Mesodermal cell (in vitro differentiated cells): ENCODE data around the gene SRF.

Experiments used
- H3K27ac ChIP-seq: 2 replicates; pipeline ENCODE4 v1.7.0; 2013; ENCODE audit warnings: mild to moderate bottlenecking, low read depth, low read length, moderate library complexity; ENCODE audit not compliant: severe bottlenecking
- H3K36me3 ChIP-seq: 2 replicates; pipeline ENCODE4 v1.7.1; 2013; ENCODE audit warnings: mild to moderate bottlenecking, low read length, moderate library complexity; ENCODE audit not compliant: control insufficient read depth, insufficient read depth
- H3K4me1 ChIP-seq: one replicate; pipeline ENCODE4 v1.7.1; 2013; ENCODE audit warnings: mild to moderate bottlenecking, low read length; ENCODE audit not compliant: insufficient read depth, control insufficient read depth, poor library complexity, severe bottlenecking
- H3K4me3 ChIP-seq: 2 replicates; pipeline ENCODE4 v1.7.0; 2013; ENCODE audit warnings: low read length, control low read depth, mild to moderate bottlenecking; ENCODE audit not compliant: insufficient read depth, poor library complexity, severe bottlenecking; ENCODE audit errors: extremely low read depth
- H3K9me3 ChIP-seq: 2 replicates; pipeline ENCODE4 v1.7.1; 2013; ENCODE audit warnings: mild to moderate bottlenecking, low read length, moderate library complexity; ENCODE audit not compliant: control insufficient read depth
- WGBS, 2 experiments: methylation state at CpG; one replicate each; pipeline ENCODE4 v1.1.5; 2013; ENCODE audit warnings: missing lambda C conversion rate in 2 of 2; ENCODE audit not compliant: insufficient coverage in 2 of 2; 5-methylcytosine and 5-hydroxymethylcytosine counted together

SRF gene

GRCh38 chr6:43199912-43200311 is 28.8 kb downstream of the SRF start:
- no peak overlapping the region for H3K4me3 ChIP-seq
- H3K4me1 ChIP-seq, result no peaks in the 10 kb centered on the region
- WGBS, 2 experiments, result 94 to 100% methylated on average over 4 to 5 of the region's 6 CpGs
- H3K36me3 ChIP-seq, result peaks cover 32% of the 10 kb centered on the region
- H3K9me3 ChIP-seq, result no peaks in the 10 kb centered on the region
- H3K27ac ChIP-seq, result no peak overlapping the region

GRCh38 chr6:43200541-43200940 is 29.5 kb downstream of the SRF start:
- Histone ChIP-seq H3K9me3 (no peaks in the 10 kb centered on the region), H3K27ac (no peak overlapping the region), H3K4me3 (no peak overlapping the region), H3K36me3 (peaks cover 27% of the 10 kb centered on the region), H3K4me1 (no peaks in the 10 kb centered on the region)
- 92% methylated on average over 5 of the region's 6 CpGs; no CpG with 5 or more reads in 1 of the 2 experiments for WGBS, 2 experiments

- no peak overlapping the region for H3K27ac ChIP-seq
- peaks cover 8% of the 10 kb centered on the region for H3K36me3 ChIP-seq
- no peaks in the 10 kb centered on the region for H3K9me3 ChIP-seq
- H3K4me3 ChIP-seq, result no peak overlapping the region
- WGBS, 2 experiments, result 77 to 96% methylated on average over 3 to 5 of the region's 5 CpGs
- H3K4me1 ChIP-seq, result no peaks in the 10 kb centered on the region
These were observed 31.4 kb downstream of the SRF start for GRCh38 chr6:43202451-43202850.

DNA sequence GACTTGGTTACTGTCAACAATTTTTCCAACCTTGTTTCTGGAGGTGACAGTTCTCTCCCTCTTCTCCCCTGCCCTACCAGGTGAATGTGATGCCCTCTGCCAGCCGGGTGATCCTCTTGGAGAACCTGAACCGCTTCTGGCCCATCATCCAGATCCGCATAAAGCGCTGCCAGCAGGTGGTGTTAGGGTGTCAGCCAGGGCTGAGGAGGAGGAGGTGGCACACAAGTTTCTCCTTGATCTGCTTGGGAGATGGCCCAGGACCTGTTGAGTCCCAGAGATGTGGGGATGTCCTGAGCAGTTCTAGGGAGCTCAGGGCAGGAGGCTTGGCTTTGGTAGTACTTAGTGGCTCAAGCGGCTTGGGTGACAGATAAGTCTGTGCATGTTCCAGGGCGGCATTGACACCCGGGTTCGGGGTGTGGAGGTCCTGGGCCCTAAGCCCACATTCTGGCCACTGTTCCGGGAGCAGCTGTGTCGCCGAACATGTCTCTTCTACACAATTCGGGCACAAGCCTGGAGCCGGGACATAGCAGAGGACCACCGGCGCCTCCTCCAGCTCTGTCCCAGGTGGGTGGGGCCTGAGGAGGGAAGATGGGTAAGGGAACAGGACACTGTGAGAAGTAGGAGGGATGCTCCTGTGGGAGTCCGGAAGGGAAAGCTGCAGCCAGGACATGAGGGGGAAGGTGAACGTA is 32.1 kb downstream of the SRF start:
- Histone ChIP-seq H3K9me3 (no peaks in the 10 kb centered on the region), H3K4me3 (no peak overlapping the region), H3K27ac (no peak overlapping the region), H3K36me3 (peaks cover 5% of the 10 kb centered on the region), H3K4me1 (no peaks in the 10 kb centered on the region)
- 90% methylated on average over 12 to 15 of the region's 17 CpGs for WGBS, 2 experiments

- no peaks in the 10 kb centered on the region for H3K36me3 ChIP-seq
- 91 to 94% methylated on average over 8 of the region's 8 CpGs for WGBS, 2 experiments
- H3K27ac ChIP-seq, result no peak overlapping the region
- no peaks in the 10 kb centered on the region for H3K4me1 ChIP-seq
- no peak overlapping the region for H3K4me3 ChIP-seq
- H3K9me3 ChIP-seq, result no peaks in the 10 kb centered on the region
These were observed 32.6 kb downstream of the SRF start for GRCh38 chr6:43203718-43204095.

GRCh38 chr6:43204271-43205105 is 33.4 kb downstream of the SRF start:
- no peaks in the 10 kb centered on the region for H3K4me1 ChIP-seq
- H3K27ac ChIP-seq, result no peak overlapping the region
- 91% methylated on average over 22 to 23 of the region's 23 CpGs for WGBS, 2 experiments
- no peaks in the 10 kb centered on the region for H3K9me3 ChIP-seq
- H3K36me3 ChIP-seq, result no peaks in the 10 kb centered on the region
- no peak overlapping the region for H3K4me3 ChIP-seq

GRCh38 chr6:43205849-43206248 is 34.8 kb downstream of the SRF start:
- no peak overlapping the region for H3K27ac ChIP-seq
- WGBS, 2 experiments, result 91 to 96% methylated on average over 10 of the region's 10 CpGs
- H3K36me3 ChIP-seq, result no peaks in the 10 kb centered on the region
- no peaks in the 10 kb centered on the region for H3K9me3 ChIP-seq
- no peak overlapping the region for H3K4me3 ChIP-seq
- no peaks in the 10 kb centered on the region for H3K4me1 ChIP-seq

- 83% methylated on average over 1 of the region's 2 CpGs; no CpG with 5 or more reads in 1 of the 2 experiments for WGBS, 2 experiments
- Histone ChIP-seq H3K36me3 (no peaks in the 10 kb centered on the region), H3K27ac (no peak overlapping the region), H3K4me3 (no peak overlapping the region), H3K9me3 (no peaks in the 10 kb centered on the region), H3K4me1 (no peaks in the 10 kb centered on the region)
These were observed 36.2 kb downstream of the SRF start for GRCh38 chr6:43207286-43207685.

- Histone ChIP-seq H3K4me3 (no peak overlapping the region), H3K36me3 (peaks cover 11% of the 10 kb centered on the region), H3K9me3 (no peaks in the 10 kb centered on the region), H3K4me1 (no peaks in the 10 kb centered on the region), H3K27ac (no peak overlapping the region)
- no CpG with 5 or more reads among the region's 1 CpG for WGBS, 2 experiments
These were observed 40.9 kb downstream of the SRF start for GRCh38 chr6:43211955-43212354.

DNA sequence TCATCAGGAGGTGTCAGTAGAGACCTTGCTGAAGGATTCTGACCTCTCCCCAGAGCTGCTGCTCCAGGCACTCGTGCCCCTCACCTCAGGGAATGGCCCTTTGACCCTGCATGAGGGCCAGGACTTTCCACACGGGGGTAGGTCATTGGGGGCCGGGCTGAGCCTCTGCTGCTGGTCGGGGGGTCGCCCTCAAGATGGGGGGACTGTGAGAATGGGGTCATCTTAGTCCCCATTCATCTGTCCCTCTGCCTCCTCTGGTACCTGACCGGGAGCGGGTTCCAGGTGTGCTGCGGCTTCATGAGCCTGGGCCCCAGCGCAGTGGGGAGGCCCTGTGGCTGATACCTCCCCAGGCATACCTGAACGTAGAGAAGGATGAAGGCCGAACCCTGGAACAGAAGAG is 42.4 kb downstream of the SRF start:
- no peaks in the 10 kb centered on the region for H3K9me3 ChIP-seq
- H3K27ac ChIP-seq, result no peak overlapping the region
- H3K4me3 ChIP-seq, result no peak overlapping the region
- 80 to 89% methylated on average over 8 to 10 of the region's 11 CpGs for WGBS, 2 experiments
- peaks cover 11% of the 10 kb centered on the region for H3K36me3 ChIP-seq
- H3K4me1 ChIP-seq, result no peaks in the 10 kb centered on the region

- H3K9me3 ChIP-seq, result no peaks in the 10 kb centered on the region
- H3K27ac ChIP-seq, result no peak overlapping the region
- H3K4me3 ChIP-seq, result no peak overlapping the region
- no peaks in the 10 kb centered on the region for H3K4me1 ChIP-seq
- H3K36me3 ChIP-seq, result peaks cover 11% of the 10 kb centered on the region
- WGBS, 2 experiments, result 93 to 97% methylated on average over 7 to 8 of the region's 8 CpGs
These were observed 44.0 kb downstream of the SRF start for GRCh38 chr6:43215066-43215465.
